CD4-positive, alpha-beta T cell treated with Interleukin-12 subunit alpha and Interleukin-12 subunit beta, for 1 hour (primary cell): Measurements from ENCODE around the gene GPR141.
A peak's percentile ranks its signal among the peaks of the same experiment; 100 is the strongest.
"Not testable (repeated sequence)": the region's sequence is repeated elsewhere in the genome, so short reads cannot be mapped to it uniquely, and the experiment has no call there.

Experiments used
- DNase-seq: peaks from one replicate; pipeline ENCODE4 v3.0.0-alpha.2; 2020

GPR141 gene

GRCh38 chr7:37690206-37690605 lies 6.6 kb downstream of the GPR141 start:
- no peak for DNase-seq

- no peak for DNase-seq
Observed at GRCh38 chr7:37694208-37695094, 10.9 kb downstream of the GPR141 start.

DNA sequence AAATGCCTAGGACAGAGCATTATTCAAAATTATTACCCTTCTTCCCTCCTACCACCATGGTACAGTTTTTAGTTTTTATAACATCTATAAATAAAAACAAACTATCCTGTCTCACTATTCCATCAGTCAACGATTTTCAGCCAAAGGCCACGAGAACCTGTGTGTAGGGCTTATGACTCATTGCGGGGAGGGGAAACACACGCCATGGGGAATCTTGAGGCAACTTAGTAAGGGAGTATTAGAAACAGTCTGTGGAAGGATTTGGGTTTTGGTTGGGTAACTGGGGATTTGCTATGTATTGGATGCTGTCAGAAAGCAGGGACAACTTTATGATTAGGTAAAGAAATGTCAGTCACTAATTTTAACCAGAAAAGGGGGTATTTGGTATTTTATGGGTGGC lies 14.7 kb downstream of the GPR141 start:
- no peak for DNase-seq

- no peak for DNase-seq
Observed at GRCh38 chr7:37698782-37699181, 15.2 kb downstream of the GPR141 start.

DNA sequence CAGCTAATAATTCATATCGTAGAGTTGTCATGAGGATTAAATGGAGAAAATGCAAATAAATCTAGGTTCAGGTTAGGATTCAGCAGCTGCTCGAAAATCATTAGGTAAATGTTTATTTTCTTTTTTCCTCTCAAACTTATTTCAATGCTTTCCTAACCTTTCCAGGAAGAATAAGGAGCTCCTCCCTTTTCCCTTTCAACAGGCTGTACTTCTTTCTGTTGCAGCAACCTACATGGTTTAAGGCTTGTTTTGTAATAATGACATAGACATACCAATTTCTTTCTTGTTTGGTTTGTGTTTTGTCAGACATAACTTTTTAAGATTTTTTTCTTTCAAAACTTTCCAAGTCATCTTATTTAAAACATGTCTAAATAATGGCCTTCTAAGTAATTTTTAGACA lies 18.2 kb downstream of the GPR141 start:
- no peak for DNase-seq

DNA sequence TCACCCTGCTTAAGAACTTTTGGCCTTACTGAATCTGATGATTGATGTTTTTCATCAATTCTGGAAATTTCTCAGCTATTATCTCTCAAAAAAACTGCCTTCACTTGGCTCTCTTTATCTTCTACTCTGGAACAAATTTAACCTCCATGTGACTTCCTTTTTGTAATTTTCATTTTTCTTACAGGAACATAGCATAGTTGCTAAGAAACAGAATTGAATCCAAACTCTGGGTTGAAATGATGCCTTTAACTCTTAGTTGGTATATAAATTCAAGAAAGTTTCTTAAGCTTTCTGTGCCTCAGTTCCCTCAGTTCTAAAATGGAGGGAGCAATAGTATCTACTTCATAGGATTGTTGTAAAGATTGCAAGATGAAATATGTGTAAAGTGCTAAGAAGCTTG lies 19.8 kb downstream of the GPR141 start:
- DNase-seq: no peak

- not testable (repeated sequence) for DNase-seq
Observed at GRCh38 chr7:37704328-37704833, 20.8 kb downstream of the GPR141 start.

DNA sequence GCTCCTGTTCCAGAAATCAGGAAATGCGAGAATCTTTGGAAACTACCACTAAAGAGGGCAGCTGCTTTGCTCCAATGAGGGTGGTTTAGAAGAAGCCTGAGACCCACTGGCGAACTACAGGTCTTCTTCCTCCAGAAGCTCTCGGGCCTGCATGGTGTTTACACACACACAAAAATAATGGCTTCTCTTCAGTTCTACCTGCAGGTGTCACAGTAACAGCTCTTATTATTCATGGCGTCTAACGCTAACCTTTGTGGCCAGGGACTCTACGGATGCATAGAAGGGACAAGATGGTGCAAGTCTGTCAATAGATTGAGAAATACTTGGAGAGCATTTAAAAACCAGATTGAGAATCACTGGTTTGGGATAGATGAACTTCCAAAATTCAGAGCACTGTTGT lies 22.4 kb downstream of the GPR141 start:
- no peak for DNase-seq

DNA sequence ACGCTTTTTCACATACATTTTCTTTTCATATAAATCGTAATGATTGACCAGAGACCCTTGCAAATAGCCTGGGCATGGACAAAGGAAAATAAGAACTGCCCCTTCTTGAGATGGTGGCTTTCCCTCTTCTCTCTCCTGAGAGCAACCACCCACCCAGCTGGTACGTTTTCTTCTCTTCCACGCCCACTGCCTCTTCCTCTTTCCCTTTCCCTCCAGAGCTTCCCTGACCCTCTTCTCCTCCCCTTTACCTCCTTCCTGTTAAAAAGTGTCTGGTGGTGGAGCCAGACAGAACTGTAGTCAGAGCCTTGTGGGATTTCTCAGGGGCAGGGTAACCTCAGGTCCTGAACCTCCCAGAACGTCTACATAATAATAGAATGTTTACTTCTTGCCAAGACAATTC lies 23.2 kb downstream of the GPR141 start:
- DNase-seq: no peak

DNA sequence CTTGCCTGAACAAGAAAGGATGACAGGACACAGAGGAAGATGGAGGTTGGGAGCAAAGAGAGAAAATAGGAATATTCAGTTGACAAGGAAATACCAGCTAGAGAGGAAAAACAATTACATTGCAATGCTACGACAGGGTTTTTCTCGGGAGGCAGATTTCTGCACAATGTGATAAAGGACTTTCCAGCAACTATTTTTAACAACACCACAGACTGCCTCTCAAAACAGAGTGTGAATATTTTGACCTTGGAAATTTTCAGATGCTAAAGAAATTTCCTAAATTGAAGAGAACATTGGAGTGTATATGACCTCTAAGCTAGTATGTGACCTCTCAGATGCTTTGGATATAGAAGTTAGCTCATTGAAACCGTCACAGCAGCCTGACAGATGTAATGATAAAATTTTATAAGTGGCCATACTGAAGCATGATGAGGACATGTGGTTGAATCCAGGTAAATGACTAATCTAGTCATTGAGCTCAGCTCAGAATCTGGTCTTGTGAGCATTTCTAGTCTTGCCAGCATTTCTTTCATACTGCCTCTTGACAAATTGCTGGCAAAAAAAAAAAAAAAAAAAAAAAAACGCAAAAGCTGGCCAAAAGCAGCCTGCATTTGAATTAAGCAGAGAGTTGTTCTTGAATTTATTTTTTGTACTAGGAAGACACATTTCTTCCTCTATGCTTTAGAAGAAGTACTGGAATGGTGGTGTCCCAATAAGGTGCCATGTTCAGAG lies 24.4 kb downstream of the GPR141 start:
- DNase-seq: no peak

DNA sequence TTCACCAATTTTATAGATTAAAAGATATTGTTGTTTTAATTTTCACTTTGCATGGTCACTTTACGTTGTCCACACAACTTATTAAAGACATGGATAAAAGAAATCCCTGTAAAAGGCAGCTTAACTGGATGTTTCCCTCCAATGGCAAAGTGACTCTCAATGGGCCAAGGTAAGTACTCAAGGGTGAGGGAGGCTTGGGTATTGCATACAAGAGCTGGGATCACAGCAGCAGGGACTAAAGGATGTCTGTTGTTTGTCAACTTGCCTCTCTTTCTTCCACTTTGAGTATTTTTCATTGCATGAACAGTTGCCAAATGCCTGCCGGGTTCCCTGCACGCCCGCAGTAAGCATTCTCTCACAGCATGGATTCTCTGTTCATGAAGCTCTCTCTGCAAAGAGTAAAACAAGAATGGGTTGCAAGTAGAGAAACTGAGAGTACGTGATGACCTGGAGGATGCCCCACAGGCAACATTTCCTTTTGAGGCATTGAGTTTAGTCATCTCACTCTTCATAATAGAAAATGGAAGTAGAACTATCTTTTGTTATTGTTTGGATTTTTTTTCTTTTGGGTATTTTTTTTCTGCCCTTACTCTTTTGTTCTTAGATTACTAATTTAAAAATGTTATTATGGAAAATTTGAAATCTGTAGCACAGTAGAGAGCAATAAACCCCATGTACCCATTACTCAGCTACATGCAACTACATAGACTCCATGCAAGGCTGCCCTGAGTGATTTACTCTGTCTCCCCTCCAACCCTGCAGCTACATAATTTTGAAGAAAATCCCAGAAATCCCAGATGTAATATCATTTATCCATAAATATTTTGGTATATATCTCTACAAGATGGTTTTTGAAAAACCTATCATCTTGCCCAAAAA lies 26.3 kb downstream of the GPR141 start:
- DNase-seq: no peak

DNA sequence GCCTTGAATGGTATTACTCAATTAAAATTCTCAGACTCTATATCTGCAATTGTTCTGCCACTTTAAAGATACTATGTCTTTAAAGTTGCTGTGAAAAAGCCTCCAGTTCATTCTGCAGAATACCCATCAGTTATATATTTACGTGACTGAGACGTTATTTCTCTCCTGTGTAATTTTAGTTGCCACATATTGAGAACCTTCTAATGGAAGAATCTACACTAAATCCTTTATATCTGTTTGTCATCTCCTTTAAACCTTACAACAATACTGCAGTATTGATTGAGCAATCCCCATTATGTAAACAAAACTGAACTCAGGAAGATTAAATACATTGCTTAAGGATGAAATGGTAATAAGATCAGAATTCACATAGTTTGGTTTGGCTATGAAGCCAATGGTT lies 30.0 kb downstream of the GPR141 start:
- no peak for DNase-seq

DNA sequence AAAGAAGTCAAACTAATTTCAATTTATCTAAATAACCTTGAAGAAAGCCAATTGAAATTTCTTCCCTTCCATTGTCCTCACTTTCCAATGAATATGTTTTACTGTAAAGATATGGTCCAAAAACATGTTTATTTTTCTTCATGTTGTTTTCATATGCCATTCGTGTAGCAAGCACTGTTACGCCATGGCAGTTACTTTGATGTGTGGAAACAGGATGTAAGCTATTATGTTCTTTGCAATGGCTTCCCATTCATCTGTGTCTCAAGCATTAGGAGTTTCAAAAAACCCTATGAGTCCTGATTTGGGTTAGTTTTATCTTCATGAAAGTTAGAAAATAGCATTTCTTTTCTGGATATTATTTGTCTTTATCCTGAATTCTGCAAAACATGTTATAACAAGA lies 31.0 kb downstream of the GPR141 start:
- no peak for DNase-seq

DNA sequence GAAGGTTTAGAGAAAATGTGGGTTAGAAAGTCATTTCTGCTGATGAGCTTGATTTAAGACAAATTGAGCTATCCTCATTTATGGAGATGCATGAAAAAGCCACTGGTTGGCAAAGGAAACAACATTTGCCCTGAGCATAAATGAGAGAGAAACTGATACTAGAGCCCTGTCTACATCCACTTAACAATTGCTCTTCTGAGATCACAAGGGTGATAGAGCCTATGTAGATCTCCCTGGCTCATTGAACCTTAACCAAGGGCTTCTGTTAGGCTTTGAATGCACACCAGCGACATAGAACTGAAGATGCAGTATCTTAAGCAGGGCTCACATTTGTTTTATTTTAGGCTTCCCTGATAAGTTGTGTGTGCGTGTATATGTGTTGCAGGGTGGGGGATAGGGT lies 35.0 kb downstream of the GPR141 start:
- DNase-seq: no peak

DNA sequence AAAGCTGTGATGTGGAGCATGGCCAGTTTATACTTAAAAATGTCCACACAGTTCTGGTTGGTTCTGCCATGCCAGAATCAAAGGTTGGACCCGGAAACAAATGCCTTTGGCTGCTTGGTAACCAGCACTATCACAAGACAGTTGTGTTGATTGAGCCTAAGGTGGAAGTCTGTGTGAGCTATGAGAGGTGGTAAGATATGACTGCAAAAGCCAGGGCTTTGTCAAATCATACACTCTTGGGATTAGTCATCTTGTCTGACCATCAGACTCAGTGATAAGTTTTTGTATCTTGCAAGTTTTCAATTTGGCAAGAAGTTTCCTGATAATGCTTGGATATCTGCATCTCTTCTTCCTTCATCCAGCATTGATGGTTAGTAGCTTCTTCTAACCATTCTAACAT lies 35.5 kb downstream of the GPR141 start:
- no peak for DNase-seq

DNA sequence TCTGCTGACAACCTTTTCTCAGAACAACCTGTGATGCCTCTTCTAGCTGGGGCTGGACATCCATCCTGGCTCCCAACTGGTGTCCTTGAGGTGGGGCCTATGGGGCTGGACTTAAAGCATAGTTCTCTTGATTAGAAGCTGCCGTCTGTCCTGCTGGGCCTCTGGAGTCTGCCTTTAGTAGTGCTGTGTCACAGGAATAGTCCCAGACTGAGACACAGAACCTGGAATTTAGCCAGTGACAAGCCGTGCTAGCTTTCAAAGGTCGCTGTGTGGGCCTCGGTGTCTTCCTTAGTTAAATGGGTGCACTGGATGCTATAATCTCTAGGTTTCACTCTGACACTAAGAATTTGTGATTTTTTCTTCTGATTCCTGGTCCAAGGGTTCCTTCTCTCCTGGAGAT lies 41.2 kb downstream of the GPR141 start:
- no peak for DNase-seq

- no peak for DNase-seq
Observed at GRCh38 chr7:37726016-37726415, 42.5 kb downstream of the GPR141 start.

GRCh38 chr7:37728747-37729146 lies 45.2 kb downstream of the GPR141 start:
- DNase-seq: no peak

DNA sequence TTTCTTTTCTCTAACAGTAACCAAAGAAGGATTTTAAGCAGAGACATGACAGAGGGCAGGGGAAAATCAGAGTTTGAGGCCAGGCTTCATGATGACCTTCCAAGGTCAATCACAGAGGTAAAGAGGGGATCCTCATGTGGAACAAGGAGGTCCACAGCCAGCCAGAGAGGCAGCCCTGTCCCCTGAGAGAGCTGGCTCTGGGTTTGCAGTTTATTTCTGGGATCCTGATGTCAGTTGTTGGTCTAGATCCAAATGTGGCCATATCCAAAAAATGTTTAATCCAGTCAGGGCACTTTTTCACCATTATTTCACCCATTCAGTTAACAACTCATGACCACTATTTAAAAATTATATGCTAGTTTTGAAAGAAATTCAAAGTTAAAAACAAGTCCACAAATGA lies 45.6 kb downstream of the GPR141 start:
- no peak for DNase-seq

DNA sequence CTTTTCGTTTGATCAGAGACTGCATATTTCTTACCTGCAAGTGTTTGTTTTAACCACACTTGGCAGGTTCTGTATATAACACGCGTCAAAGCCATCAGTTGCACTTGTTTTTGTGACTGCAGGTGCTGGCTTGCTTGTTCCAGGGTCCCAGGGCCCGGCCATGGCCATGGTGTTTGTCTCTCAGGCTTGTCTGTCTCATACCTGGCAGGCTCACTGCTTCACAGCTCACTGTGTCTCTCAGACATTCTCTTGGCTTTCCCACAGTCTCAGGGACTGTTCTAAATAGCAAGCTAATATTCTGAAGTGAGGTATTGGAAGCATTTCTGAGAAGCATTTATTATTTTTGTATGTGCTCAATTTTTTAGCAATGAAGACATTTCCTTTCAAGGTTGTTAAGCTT lies 46.9 kb downstream of the GPR141 start:
- DNase-seq: no peak

- DNase-seq: peak; percentile 33
Observed at GRCh38 chr7:37732253-37732652, 48.7 kb downstream of the GPR141 start.

DNA sequence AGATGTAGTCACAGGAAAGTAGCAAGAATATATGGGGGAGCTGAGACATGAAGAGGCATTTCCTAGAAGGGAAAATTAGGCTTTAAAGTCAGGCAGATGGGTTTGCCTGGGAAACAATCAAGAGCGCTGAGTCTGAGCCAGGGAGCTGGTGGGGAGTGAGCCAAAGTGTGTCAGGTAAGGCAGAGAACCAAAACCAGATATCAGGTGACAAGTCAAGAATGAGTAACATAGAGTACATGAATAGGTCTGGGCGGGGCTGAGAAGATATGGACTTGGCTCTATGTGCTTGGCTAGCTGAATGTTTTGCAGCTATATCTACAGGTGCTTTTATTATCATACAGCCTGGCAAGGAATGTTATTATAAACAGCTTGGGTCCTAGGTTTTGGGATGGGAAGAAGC lies 49.3 kb downstream of the GPR141 start:
- DNase-seq: no peak

GRCh38 chr7:37735196-37735595 lies 51.6 kb downstream of the GPR141 start:
- DNase-seq: no peak
